Panc1 (cell line): ENCODE data around the gene TRIM60. TPM values are rescaled to one million over a fixed set of nuclear protein-coding genes. Genes with fewer than 3 reads are reported as not detected.

Experiments
- ATAC-seq: fragments of 200-7000 bp; cut with Tn5 transposase; 2 replicates; pipeline ENCODE4 v1.9.1; 2020; ENCODE audit warnings: mild to moderate bottlenecking, moderate library complexity
- BruUV-seq: library from RNA; stranded (reverse); fragments of 400-500 nt; replicated peaks from 2 replicates; lab custom pipeline; 2021; lab: Mats Ljungman, UMichigan
- CTCF ChIA-PET: fragments of 300-600 bp; sonication (Branson Sonifier 250); formaldehyde crosslinking; loops from one replicate; lab custom pipeline; 2022; ENCODE audit warnings: antibody characterized with exemption; lab: Charles Lee
- POLR2A ChIA-PET: fragments of 300-600 bp; sonication (Branson Sonifier 250); formaldehyde crosslinking; loops from one replicate; lab custom pipeline; 2022; ENCODE audit warnings: antibody characterized with exemption; lab: Charles Lee
- DNase-seq: peaks from one replicate; pipeline ENCODE4 v3.0.0-alpha.2; 2010; ENCODE audit warnings: low read depth, low spot score
- H3K27ac ChIP-seq: 2 replicates; pipeline ENCODE4 v1.5.1; 2011; ENCODE audit warnings: mild to moderate bottlenecking, low read length, inconsistent platforms
- H3K27me3 ChIP-seq: fragments of 200-500 bp; sonication (Bioruptor generic); 2 replicates; pipeline ENCODE4 v1.6.0; 2014; ENCODE audit warnings: low read length, inconsistent platforms; ENCODE audit not compliant: control insufficient read depth, insufficient read depth
- H3K36me3 ChIP-seq: fragments of 200-500 bp; sonication (Bioruptor generic); 2 replicates; pipeline ENCODE4 v1.5.1; 2014; ENCODE audit warnings: inconsistent platforms, mild to moderate bottlenecking, low read length, moderate library complexity; ENCODE audit not compliant: control insufficient read depth, insufficient read depth
- H3K4me1 ChIP-seq: 2 replicates; pipeline ENCODE4 v1.5.1; 2011; ENCODE audit warnings: inconsistent platforms, mild to moderate bottlenecking, low read length, moderate library complexity; ENCODE audit not compliant: control insufficient read depth, insufficient read depth
- H3K4me3 ChIP-seq, 2 experiments: 2 replicates each; pipeline ENCODE4 v1.5.1; 2011 to 2012; ENCODE audit warnings: low read depth in 2 of 2, low read length in 2 of 2, mild to moderate bottlenecking in 2 of 2, inconsistent platforms in 1 of 2, moderate library complexity in 1 of 2
- H3K9me3 ChIP-seq: fragments of 200-500 bp; sonication (Bioruptor generic); 2 replicates; pipeline ENCODE4 v1.5.1; 2014; ENCODE audit warnings: low read depth, mild to moderate bottlenecking, inconsistent platforms, low read length, moderate library complexity; ENCODE audit not compliant: control insufficient read depth, insufficient read depth
- CTCF ChIP-seq: fragments of 450-650 bp; IDR thresholded peaks from 2 replicates; pipeline ENCODE4 v1.5.1; 2017; ENCODE audit warnings: mild to moderate bottlenecking
- POLR2AphosphoS5 ChIP-seq: IDR thresholded peaks from 2 replicates; pipeline ENCODE4 v1.6.1; 2012; ENCODE audit warnings: mild to moderate bottlenecking, low read depth, low read length, moderate library complexity
- REST ChIP-seq, 2 experiments: IDR thresholded peaks; 2 replicates each; pipeline ENCODE4 v1.6.1; 2011 to 2012; ENCODE audit warnings: low read depth in 2 of 2, control low read depth in 1 of 2, low read length in 1 of 2, mild to moderate bottlenecking in 1 of 2, moderate library complexity in 1 of 2; ENCODE audit not compliant: insufficient read depth in 1 of 2
- SIN3A ChIP-seq: IDR thresholded peaks from 2 replicates; pipeline ENCODE4 v1.6.1; 2012; ENCODE audit warnings: low read depth, mild to moderate bottlenecking, low read length, moderate library complexity, borderline replicate concordance; ENCODE audit not compliant: insufficient read depth
- TCF7L2 ChIP-seq: IDR thresholded peaks from 2 replicates; pipeline ENCODE4 v1.6.1; 2011; ENCODE audit warnings: mild to moderate bottlenecking, low read depth, low read length, inconsistent platforms
- in situ Hi-C: cut with HindIII; loops from 2 replicates; pipeline ENCODE4 v1.10.0; 2016; ENCODE audit warnings: low sequenced_read_pairs, low pct_unique_long_range_greater_than_20kb
- intact Hi-C: fragments of 100-400 bp; cut with micrococcal nuclease; formaldehyde crosslinking; loops from one replicate; pipeline ENCODE4 v1.10.0; 2022; ENCODE audit not compliant: unreplicated experiment
- total RNA-seq: library from RNA; stranded (reverse); gene quantifications from one replicate; pipeline ENCODE4 v1.2.1, GENCODE V29; 2021; ENCODE audit not compliant: unreplicated experiment

Gene TRIM60
- total RNA-seq, 1 experiment from 2014 or later, result not detected

GRCh38 chr4:165010487-165010886 is 21.3 kb upstream of the TRIM60 start:
- ATAC-seq (no peak), DNase-seq (no peak)
- Histone ChIP-seq H3K4me3 (no peak overlapping the region), H3K27me3 (no peaks in the 10 kb centered on the region), H3K27ac (no peak overlapping the region), H3K36me3 (no peaks in the 10 kb centered on the region), H3K9me3 (no peaks in the 10 kb centered on the region), H3K4me1 (no peaks in the 10 kb centered on the region)
- ChIA-PET POLR2A (no interaction called here), CTCF (no interaction called here)
- intact Hi-C loops (no loop called here), in situ Hi-C loops (no loop called here)
- no TSS peak for BruUV-seq
- TF ChIP-seq SIN3A (no peak), TCF7L2 (no peak), POLR2AphosphoS5 (no peak), CTCF (no peak), REST (IDR thresholded peaks at IDR 0.05; ENCODE audit: insufficient read depth in 1 of 2, low read depth in 2 of 2, low read length in 1 of 2) (no peak)

GRCh38 chr4:165010991-165011390 is 20.8 kb upstream of the TRIM60 start:
- POLR2A ChIA-PET, result no interaction called here
- ATAC-seq, result no peak
- no peak for TF ChIP-seq TCF7L2
- no peak for TF ChIP-seq CTCF
- TF ChIP-seq POLR2AphosphoS5, result no peak
- TF ChIP-seq SIN3A, result no peak
- TF ChIP-seq REST (IDR thresholded peaks at IDR 0.05; ENCODE audit: insufficient read depth in 1 of 2, low read depth in 2 of 2, low read length in 1 of 2), result no peak

More at GRCh38 chr4:165010991-165011390, 20.8 kb upstream of the TRIM60 start:
- Histone ChIP-seq H3K27me3 (no peaks in the 10 kb centered on the region), H3K27ac (no peak overlapping the region), H3K4me1 (no peaks in the 10 kb centered on the region), H3K4me3 (no peak overlapping the region), H3K9me3 (no peaks in the 10 kb centered on the region), H3K36me3 (no peaks in the 10 kb centered on the region)
- CTCF ChIA-PET, result no interaction called here
- no peak for DNase-seq
- in situ Hi-C loops (no loop called here), intact Hi-C loops (no loop called here)
- no TSS peak for BruUV-seq
